AG10803 (cell line): ENCODE data around the gene ADGRE3.

Source experiments
- DNase-seq: peaks from one replicate; pipeline ENCODE4 v3.0.0; 2010; ENCODE audit warnings: low read depth
- H3K4me3 ChIP-seq: 2 replicates; pipeline ENCODE4 v1.5.1; 2011; ENCODE audit warnings: mild to moderate bottlenecking, low read length, control low read depth
- TF ChIP-seq, protein P1 (sequence below): conservative IDR thresholded peaks from 2 replicates; pipeline ENCODE4 v1.5.1; 2011; ENCODE audit warnings: mild to moderate bottlenecking, low read length, control low read depth, inconsistent platforms

Gene ADGRE3

DNA sequence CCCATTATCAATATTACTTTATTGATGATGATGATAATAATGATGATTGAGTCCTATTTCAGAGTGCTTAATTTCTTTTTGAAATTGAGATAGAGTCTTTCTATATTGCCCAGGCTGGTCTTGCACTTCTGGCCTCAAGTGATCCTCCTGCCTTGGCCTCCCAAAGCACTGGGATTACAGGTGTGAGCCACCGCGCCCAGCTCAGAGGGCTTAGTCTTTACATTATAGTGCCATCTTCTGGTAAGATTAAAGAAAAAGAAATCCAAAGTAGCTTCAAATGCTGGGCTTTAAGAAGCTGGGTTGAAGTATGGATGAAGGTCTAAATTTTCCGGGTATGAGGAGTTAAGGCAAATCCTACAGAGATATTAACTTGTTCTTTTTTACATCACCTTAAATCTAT is 11.8 kb upstream of the ADGRE3 start:
- TF ChIP-seq, protein P1, sequence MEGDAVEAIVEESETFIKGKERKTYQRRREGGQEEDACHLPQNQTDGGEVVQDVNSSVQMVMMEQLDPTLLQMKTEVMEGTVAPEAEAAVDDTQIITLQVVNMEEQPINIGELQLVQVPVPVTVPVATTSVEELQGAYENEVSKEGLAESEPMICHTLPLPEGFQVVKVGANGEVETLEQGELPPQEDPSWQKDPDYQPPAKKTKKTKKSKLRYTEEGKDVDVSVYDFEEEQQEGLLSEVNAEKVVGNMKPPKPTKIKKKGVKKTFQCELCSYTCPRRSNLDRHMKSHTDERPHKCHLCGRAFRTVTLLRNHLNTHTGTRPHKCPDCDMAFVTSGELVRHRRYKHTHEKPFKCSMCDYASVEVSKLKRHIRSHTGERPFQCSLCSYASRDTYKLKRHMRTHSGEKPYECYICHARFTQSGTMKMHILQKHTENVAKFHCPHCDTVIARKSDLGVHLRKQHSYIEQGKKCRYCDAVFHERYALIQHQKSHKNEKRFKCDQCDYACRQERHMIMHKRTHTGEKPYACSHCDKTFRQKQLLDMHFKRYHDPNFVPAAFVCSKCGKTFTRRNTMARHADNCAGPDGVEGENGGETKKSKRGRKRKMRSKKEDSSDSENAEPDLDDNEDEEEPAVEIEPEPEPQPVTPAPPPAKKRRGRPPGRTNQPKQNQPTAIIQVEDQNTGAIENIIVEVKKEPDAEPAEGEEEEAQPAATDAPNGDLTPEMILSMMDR, result peak; percentile 31
- no peak overlapping the region for H3K4me3 ChIP-seq
- peak; percentile 3 for DNase-seq

DNA sequence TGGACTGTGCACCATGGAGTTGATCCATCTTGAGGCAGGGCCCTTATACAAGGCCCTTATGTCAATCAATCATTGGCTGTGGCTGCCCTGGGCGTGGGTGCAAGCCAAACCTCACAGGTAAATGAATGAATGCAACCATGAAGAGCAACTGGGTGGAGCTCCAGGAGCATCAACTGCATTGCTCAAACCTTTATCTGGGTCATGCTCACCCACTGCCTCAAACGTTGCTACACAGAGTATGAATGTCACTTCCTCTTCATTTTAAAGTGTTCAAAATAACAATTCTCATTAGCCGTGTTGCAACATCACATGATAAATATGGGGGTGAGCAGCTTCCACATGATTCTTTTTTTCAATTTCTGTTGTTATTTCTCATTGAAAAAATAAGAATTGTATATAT is 8.8 kb upstream of the ADGRE3 start:
- H3K4me3 ChIP-seq, result no peak overlapping the region
- no peak for DNase-seq
- TF ChIP-seq, protein P1, result no peak

DNA sequence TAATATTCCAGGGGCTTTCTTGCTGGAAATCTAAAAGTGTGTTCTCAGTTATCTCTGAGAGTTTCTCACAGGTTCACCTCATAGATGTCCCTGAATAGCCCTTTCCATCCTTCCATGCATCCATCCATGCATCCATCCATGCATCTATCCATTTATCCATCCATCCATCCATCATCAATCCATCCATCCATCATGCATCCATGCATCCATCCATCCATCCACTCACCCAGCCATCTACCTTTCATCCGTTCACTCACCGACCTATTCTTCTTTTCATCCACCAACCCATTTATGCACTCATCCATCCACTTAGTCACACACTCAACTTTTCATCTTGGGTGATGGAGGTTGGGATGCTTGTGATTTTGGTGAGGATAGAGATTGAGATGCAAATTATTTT is 7.4 kb upstream of the ADGRE3 start:
- no peak for DNase-seq
- TF ChIP-seq, protein P1, result no peak
- no peak overlapping the region for H3K4me3 ChIP-seq

DNA sequence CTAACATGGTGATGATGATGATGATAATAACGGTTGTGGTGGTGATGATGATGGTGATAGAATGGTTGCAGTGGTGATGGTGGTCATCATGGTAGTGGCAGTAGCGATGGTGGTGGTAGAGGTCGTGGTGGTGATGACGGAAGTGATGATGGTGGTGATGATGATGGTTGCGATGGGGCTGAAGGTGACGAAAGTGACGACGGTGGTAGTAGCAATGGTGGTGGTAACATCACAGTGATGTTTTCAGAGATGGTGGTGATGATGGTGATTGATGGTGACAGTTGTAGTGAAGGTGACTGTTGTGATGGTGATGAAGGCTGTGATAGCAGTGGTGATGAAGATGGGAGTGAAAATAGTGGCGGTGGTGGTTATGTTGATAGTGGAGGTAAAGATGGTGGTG is 3.6 kb upstream of the ADGRE3 start:
- TF ChIP-seq, protein P1, result no peak
- H3K4me3 ChIP-seq, result no peak overlapping the region
- no peak for DNase-seq

DNA sequence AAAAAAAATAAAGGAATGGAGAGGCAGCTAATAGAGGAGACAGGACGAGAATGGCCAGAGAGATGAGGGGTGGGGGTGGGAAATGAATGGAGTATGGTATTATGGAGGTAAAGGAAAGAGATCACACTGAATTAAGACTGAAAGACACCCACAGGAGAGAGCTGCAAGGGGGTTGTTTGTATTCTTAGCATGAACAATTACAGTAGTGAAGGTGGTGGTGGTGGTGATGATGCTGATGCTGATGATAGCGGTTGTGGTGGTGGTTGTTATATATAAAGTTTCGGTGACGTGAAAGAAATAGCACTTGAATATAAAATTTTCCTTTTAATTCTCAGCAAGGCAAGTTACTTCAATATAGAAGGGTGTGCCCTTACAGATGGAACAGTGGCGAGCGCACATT is 2.8 kb upstream of the ADGRE3 start:
- H3K4me3 ChIP-seq, result no peak overlapping the region
- DNase-seq, result no peak
- TF ChIP-seq, protein P1, result no peak

DNA sequence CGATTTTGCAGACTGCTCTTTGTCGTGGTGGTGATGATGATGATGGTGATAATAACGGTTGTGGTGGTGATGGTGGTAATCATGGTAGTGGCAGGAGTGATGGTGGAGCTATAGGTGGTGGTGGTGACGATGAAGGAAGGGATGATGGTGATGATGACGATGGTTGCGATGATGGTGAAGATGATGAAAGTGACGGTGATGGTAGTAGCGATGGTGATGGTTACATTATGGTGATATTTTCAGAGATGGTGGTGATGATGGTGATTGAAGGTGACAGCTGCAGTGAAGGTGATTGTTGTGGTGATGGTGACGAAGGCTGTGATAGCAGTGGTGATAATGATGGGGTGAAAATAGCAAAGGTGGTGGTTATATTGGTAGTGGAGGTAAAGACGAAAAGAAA is 2.1 kb upstream of the ADGRE3 start:
- TF ChIP-seq, protein P1, result no peak
- DNase-seq, result no peak

DNA sequence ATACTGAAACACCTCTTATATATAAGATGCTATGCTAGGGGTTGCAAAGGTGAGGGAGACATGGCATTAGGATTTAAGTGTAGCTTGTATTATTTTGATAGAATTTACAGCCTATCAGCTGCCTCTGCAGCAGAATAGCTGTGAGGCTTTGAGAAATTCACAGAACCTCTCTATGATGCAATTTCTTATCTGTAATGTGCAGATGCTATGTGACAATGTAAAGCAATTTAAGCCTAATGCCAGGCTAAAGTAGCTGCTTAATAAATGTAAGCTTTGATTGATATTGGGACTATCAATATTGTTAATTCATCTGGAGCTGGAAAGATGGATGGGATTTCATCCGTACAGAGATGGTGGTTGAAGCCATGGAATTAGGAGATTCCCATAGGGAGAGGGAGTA is 1.6 kb downstream of the ADGRE3 start:
- H3K4me3 ChIP-seq, result no peak overlapping the region
- no peak for DNase-seq
- TF ChIP-seq, protein P1, result no peak

More for the DNA sequence above, 2.1 kb upstream of the ADGRE3 start:
- H3K4me3 ChIP-seq, result no peak overlapping the region
